H9 (cell line): Measurements from ENCODE around the gene MORN3. TPM values are rescaled to one million over a fixed set of nuclear protein-coding genes. Genes with fewer than 3 reads are reported as not detected.

Experiments
- DNase-seq: peaks from one replicate; pipeline ENCODE4 v3.0.0-alpha.2; 2017
- H2AFZ ChIP-seq: one replicate; pipeline ENCODE4 v1.6.1; 2013; ENCODE audit warnings: mild to moderate bottlenecking, low read length, control low read depth, moderate library complexity
- H2AK5ac ChIP-seq: 2 replicates; pipeline ENCODE4 v1.6.1; 2013; ENCODE audit warnings: low read length, control low read depth, mixed read lengths; ENCODE audit not compliant: insufficient read length
- H2BK120ac ChIP-seq: one replicate; pipeline ENCODE4 v1.6.1; 2013; ENCODE audit warnings: low read depth, mild to moderate bottlenecking, low read length, control low read depth, inconsistent platforms; ENCODE audit not compliant: poor library complexity, severe bottlenecking
- H2BK12ac ChIP-seq: 2 replicates; pipeline ENCODE4 v1.6.1; 2013; ENCODE audit warnings: low read length, control low read depth, mixed read lengths, low read depth; ENCODE audit not compliant: insufficient read length
- H2BK15ac ChIP-seq: 2 replicates; pipeline ENCODE4 v1.6.1; 2013; ENCODE audit warnings: low read depth, low read length, control low read depth
- H2BK20ac ChIP-seq: one replicate; pipeline ENCODE4 v1.6.1; 2013; ENCODE audit warnings: low read depth, mild to moderate bottlenecking, low read length, control low read depth, inconsistent platforms; ENCODE audit not compliant: poor library complexity, severe bottlenecking
- H2BK5ac ChIP-seq: 2 replicates; pipeline ENCODE4 v1.6.1; 2013; ENCODE audit warnings: low read length, control low read depth, mixed read lengths; ENCODE audit not compliant: insufficient read length
- H3K14ac ChIP-seq: 2 replicates; pipeline ENCODE4 v1.6.1; 2013; ENCODE audit warnings: low read length, control low read depth; ENCODE audit not compliant: insufficient read depth
- H3K18ac ChIP-seq: 2 replicates; pipeline ENCODE4 v1.6.1; 2013; ENCODE audit warnings: low read depth, mild to moderate bottlenecking, mixed read lengths, low read length, control low read depth; ENCODE audit not compliant: insufficient read length
- H3K23ac ChIP-seq: 2 replicates; pipeline ENCODE4 v1.6.1; 2013; ENCODE audit warnings: low read length, control low read depth, mixed read lengths, low read depth; ENCODE audit not compliant: insufficient read length
- H3K23me2 ChIP-seq: 2 replicates; pipeline ENCODE4 v1.6.1; 2013; ENCODE audit warnings: low read depth, mild to moderate bottlenecking, mixed read lengths, low read length, control low read depth; ENCODE audit not compliant: insufficient read length, poor library complexity, severe bottlenecking
- H3K27ac ChIP-seq: 2 replicates; pipeline ENCODE4 v1.5.1; 2013; ENCODE audit warnings: low read length, control low read depth, mixed read lengths, low read depth; ENCODE audit not compliant: insufficient read length
- H3K27me3 ChIP-seq: 2 replicates; pipeline ENCODE4 v1.6.1; 2013; ENCODE audit warnings: low read length, control low read depth, inconsistent platforms; ENCODE audit not compliant: insufficient read depth
- H3K4ac ChIP-seq: 2 replicates; pipeline ENCODE4 v1.6.1; 2013; ENCODE audit warnings: low read depth, mild to moderate bottlenecking, control low read depth, inconsistent platforms, low read length, moderate library complexity
- H3K4me1 ChIP-seq: 2 replicates; pipeline ENCODE4 v1.6.1; 2013; ENCODE audit warnings: low read length, control low read depth, inconsistent platforms; ENCODE audit not compliant: insufficient read depth
- H3K4me2 ChIP-seq: 2 replicates; pipeline ENCODE4 v1.6.1; 2013; ENCODE audit warnings: low read length, control low read depth, mixed read lengths; ENCODE audit not compliant: insufficient read length, insufficient read depth
- H3K56ac ChIP-seq: 2 replicates; pipeline ENCODE4 v1.6.1; 2013; ENCODE audit warnings: low read depth, mild to moderate bottlenecking, mixed read lengths, low read length, control low read depth; ENCODE audit not compliant: insufficient read length
- H3K79me1 ChIP-seq: 2 replicates; pipeline ENCODE4 v1.6.1; 2013; ENCODE audit warnings: low read depth, mild to moderate bottlenecking, moderate library complexity, low read length, control low read depth, inconsistent platforms; ENCODE audit not compliant: insufficient read depth, poor library complexity, severe bottlenecking
- H3K79me2 ChIP-seq: 2 replicates; pipeline ENCODE4 v1.6.1; 2013; ENCODE audit warnings: low read length, control low read depth, inconsistent platforms; ENCODE audit not compliant: insufficient read depth
- H3K9ac ChIP-seq: 2 replicates; pipeline ENCODE4 v1.6.1; 2013; ENCODE audit warnings: low read length, control low read depth, mixed read lengths; ENCODE audit not compliant: insufficient read length; ENCODE audit errors: extremely low read depth
- H3K9me3 ChIP-seq: one replicate; pipeline ENCODE4 v1.6.1; 2013; ENCODE audit warnings: low read depth, low read length, inconsistent platforms; ENCODE audit not compliant: control insufficient read depth
- H3T11ph ChIP-seq: one replicate; pipeline ENCODE4 v1.6.1; 2013; ENCODE audit warnings: mild to moderate bottlenecking, low read length, control low read depth, inconsistent platforms
- H4K20me1 ChIP-seq: one replicate; pipeline ENCODE4 v1.6.1; 2013; ENCODE audit not compliant: control insufficient read depth, insufficient read length, insufficient read depth
- H4K5ac ChIP-seq: 2 replicates; pipeline ENCODE4 v1.6.1; 2013; ENCODE audit warnings: low read depth, mild to moderate bottlenecking, mixed read lengths, low read length, control low read depth; ENCODE audit not compliant: insufficient read length
- H4K8ac ChIP-seq: replicated peaks from 2 replicates; pipeline ENCODE4 v1.6.1; 2013; ENCODE audit warnings: low read length, control low read depth, mixed read lengths, low read depth; ENCODE audit not compliant: insufficient read length
- H4K91ac ChIP-seq: 2 replicates; pipeline ENCODE4 v1.6.1; 2013; ENCODE audit warnings: low read depth, mild to moderate bottlenecking, moderate library complexity, mixed read lengths, low read length, control low read depth; ENCODE audit not compliant: insufficient read length
- H3K27ac Mint-ChIP-seq, 3 experiments: 2 replicates in 2 of 3; 3 replicates in 1 of 3; pipeline ENCODE4 v1.8.0; 2020 to 2021; ENCODE audit warnings: mixed read lengths in 3 of 3, mild to moderate bottlenecking in 1 of 3, moderate library complexity in 1 of 3
- H3K27me3 Mint-ChIP-seq: 2 replicates; pipeline ENCODE4 v1.8.0; 2021; ENCODE audit warnings: low read depth, mild to moderate bottlenecking, moderate library complexity, mixed read lengths
- H3K36me3 Mint-ChIP-seq, 3 experiments: 2 replicates in 2 of 3; 3 replicates in 1 of 3; pipeline ENCODE4 v1.8.0; 2020 to 2021; ENCODE audit warnings: low read depth in 3 of 3, mixed read lengths in 3 of 3; ENCODE audit not compliant: insufficient read depth in 1 of 3
- H3K4me1 Mint-ChIP-seq, 2 experiments: 2 replicates each; pipeline ENCODE4 v1.8.0; 2020; ENCODE audit warnings: mixed read lengths in 2 of 2
- H3K4me3 Mint-ChIP-seq, 2 experiments: 2 replicates in 1 of 2; 3 replicates in 1 of 2; pipeline ENCODE4 v1.8.0; 2020 to 2021; ENCODE audit warnings: mild to moderate bottlenecking in 2 of 2, mixed read lengths in 2 of 2, moderate library complexity in 1 of 2
- H3K9me3 Mint-ChIP-seq, 2 experiments: 2 replicates in 1 of 2; 3 replicates in 1 of 2; pipeline ENCODE4 v1.8.0; 2020; ENCODE audit warnings: mild to moderate bottlenecking in 2 of 2, mixed read lengths in 2 of 2, moderate library complexity in 1 of 2
- WGBS: extraction: QIAGEN DNeasy Blood & Tissue Kit; methylation state at CpG from one replicate; pipeline ENCODE4 v1.1.7; 2013; ENCODE audit warnings: missing lambda C conversion rate, low lambda C conversion rate, mixed read lengths; ENCODE audit not compliant: insufficient read length; ENCODE audit errors: extremely low coverage; 5-methylcytosine and 5-hydroxymethylcytosine counted together
- total RNA-seq: library from RNA; stranded (reverse); gene quantifications from 2 replicates; pipeline ENCODE4 v1.2.1, GENCODE V29; 2021
- TF ChIP-seq, protein P1 (sequence below): fragments of 200-600 bp; sonication (generic); conservative IDR thresholded peaks from 3 replicates; pipeline ENCODE4 v1.8.0; 2021; ENCODE audit warnings: antibody characterized with exemption, mild to moderate bottlenecking

MORN3 gene
- total RNA-seq, 1 experiment from 2014 or later: 0.37 TPM

GRCh38 chr12:121618659-121619233, 50.7 kb downstream of the MORN3 start:
- H3K4me3 Mint-ChIP-seq: no peak overlapping the region
- H3K9me3 Mint-ChIP-seq: no peaks in the 10 kb centered on the region
- H3K4me1 Mint-ChIP-seq: peaks cover 15 to 26% of the 10 kb centered on the region in 2 experiments
- H3K14ac ChIP-seq: no peak overlapping the region
- DNase-seq: no peak
- no peak overlapping the region for H3K18ac ChIP-seq
- no peaks in the 10 kb centered on the region for H3K27me3 Mint-ChIP-seq
- H3K36me3 Mint-ChIP-seq: no peaks in the 10 kb centered on the region
- no peaks in the 10 kb centered on the region for H4K20me1 ChIP-seq
- no peak overlapping the region for H3K56ac ChIP-seq
- H4K91ac ChIP-seq: no peak overlapping the region
- peaks cover 5% of the 10 kb centered on the region for H3K4me1 ChIP-seq
- no peak overlapping the region for H3T11ph ChIP-seq
- whole genome bisulfite sequencing: no CpG with 5 or more reads among the region's 5 CpGs
- no peak overlapping the region for H2BK12ac ChIP-seq
- H2AFZ ChIP-seq: no peak overlapping the region
- H4K8ac ChIP-seq: no peak overlapping the region
- H2BK15ac ChIP-seq: no peak overlapping the region
- TF ChIP-seq, protein P1, sequence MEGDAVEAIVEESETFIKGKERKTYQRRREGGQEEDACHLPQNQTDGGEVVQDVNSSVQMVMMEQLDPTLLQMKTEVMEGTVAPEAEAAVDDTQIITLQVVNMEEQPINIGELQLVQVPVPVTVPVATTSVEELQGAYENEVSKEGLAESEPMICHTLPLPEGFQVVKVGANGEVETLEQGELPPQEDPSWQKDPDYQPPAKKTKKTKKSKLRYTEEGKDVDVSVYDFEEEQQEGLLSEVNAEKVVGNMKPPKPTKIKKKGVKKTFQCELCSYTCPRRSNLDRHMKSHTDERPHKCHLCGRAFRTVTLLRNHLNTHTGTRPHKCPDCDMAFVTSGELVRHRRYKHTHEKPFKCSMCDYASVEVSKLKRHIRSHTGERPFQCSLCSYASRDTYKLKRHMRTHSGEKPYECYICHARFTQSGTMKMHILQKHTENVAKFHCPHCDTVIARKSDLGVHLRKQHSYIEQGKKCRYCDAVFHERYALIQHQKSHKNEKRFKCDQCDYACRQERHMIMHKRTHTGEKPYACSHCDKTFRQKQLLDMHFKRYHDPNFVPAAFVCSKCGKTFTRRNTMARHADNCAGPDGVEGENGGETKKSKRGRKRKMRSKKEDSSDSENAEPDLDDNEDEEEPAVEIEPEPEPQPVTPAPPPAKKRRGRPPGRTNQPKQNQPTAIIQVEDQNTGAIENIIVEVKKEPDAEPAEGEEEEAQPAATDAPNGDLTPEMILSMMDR: no peak
- H2AK5ac ChIP-seq: no peak overlapping the region
- H3K79me2 ChIP-seq: no peaks in the 10 kb centered on the region
- H3K23ac ChIP-seq: no peak overlapping the region
- no peak overlapping the region for H3K4me2 ChIP-seq
- no peak overlapping the region for H3K4ac ChIP-seq
- no peaks in the 10 kb centered on the region for H3K9me3 ChIP-seq
- no peak overlapping the region for H3K27ac ChIP-seq
- H4K5ac ChIP-seq: no peak overlapping the region
- no peaks in the 10 kb centered on the region for H3K27me3 ChIP-seq
- H2BK20ac ChIP-seq: no peak overlapping the region
- H2BK5ac ChIP-seq: no peak overlapping the region
- no peak overlapping the region for H2BK120ac ChIP-seq
- no peaks in the 10 kb centered on the region for H3K79me1 ChIP-seq
- H3K9ac ChIP-seq: no peak overlapping the region
- no peaks in the 10 kb centered on the region for H3K23me2 ChIP-seq
- H3K27ac Mint-ChIP-seq: peak overlapping the region in 2 of 3 experiments; percentile 55 to 87; a peak in 2 of 7 replicates
